A549 (cell line): ENCODE measurements around the gene HPCA. TPM values are rescaled to one million over a fixed set of nuclear protein-coding genes. Genes with fewer than 3 reads are reported as not detected.

ENCODE experiments used
- ATAC-seq, 2 experiments: fragments of 200-7000 bp in 1 of 2; fragments of >200 bp in 1 of 2; cut with Nextera tagmentation in 1 of 2; cut with Tn5 transposase in 1 of 2; 3 replicates each; pipeline versions ENCODE4 v1.8.0 to v1.9.1; 2018 to 2020; ENCODE audit warnings: mild to moderate bottlenecking in 1 of 2, moderate library complexity in 1 of 2
- CTCF ChIA-PET: fragments of 300-600 bp; sonication (Branson Sonifier 250); formaldehyde crosslinking; extraction: SDS; loops from one replicate; lab custom pipeline; 2021; ENCODE audit warnings: antibody characterized with exemption, inconsistent platforms; lab: Yijun Ruan, JAX
- POLR2A ChIA-PET: fragments of 350-600 bp; formaldehyde crosslinking; extraction: SDS; loops from one replicate; lab custom pipeline; 2021; ENCODE audit warnings: antibody characterized with exemption, inconsistent platforms; lab: Yijun Ruan, JAX
- DNase-seq, 2 experiments: peaks; one replicate each; pipeline versions ENCODE4 v3.0.0 to v3.0.0-alpha.2; 2011 to 2016; ENCODE audit warnings: low read depth in 1 of 2, low spot score in 1 of 2
- FAIRE-seq: peaks from 2 replicates; lab custom pipeline; 2011; peaks lifted over from hg19 to GRCh38; lab: Jason Lieb, UNC
- H3K27ac ChIP-seq, 2 experiments: fragments of >200 bp; sonication (Bioruptor Twin); formaldehyde crosslinking; 3 replicates each; pipeline ENCODE4 v1.5.1; 2016 to 2017
- H3K4me1 ChIP-seq: fragments of >200 bp; sonication (Bioruptor Twin); formaldehyde crosslinking; 3 replicates; pipeline ENCODE4 v1.6.1; 2016
- H3K4me2 ChIP-seq: fragments of >200 bp; sonication (Bioruptor Twin); formaldehyde crosslinking; 3 replicates; pipeline ENCODE4 v1.6.1; 2016
- H3K4me3 ChIP-seq: fragments of >200 bp; sonication (Bioruptor Twin); formaldehyde crosslinking; 3 replicates; pipeline ENCODE4 v1.5.1; 2016
- H3K9me3 ChIP-seq: fragments of >200 bp; sonication (Bioruptor Twin); formaldehyde crosslinking; 3 replicates; pipeline ENCODE4 v1.6.1; 2016
- BCL3 ChIP-seq: fragments of >200 bp; sonication (Bioruptor Twin); formaldehyde crosslinking; IDR thresholded peaks from 3 replicates; pipeline ENCODE4 v1.6.1; 2016
- BHLHE40 ChIP-seq: IDR thresholded peaks from 2 replicates; pipeline ENCODE4 v1.6.1; 2012; ENCODE audit warnings: low read depth, low read length, inconsistent platforms
- CBX2 ChIP-seq: fragments of 200-600 bp; sonication (generic); IDR thresholded peaks from 2 replicates; pipeline ENCODE4 v1.6.1; 2016; ENCODE audit warnings: low read depth, mild to moderate bottlenecking, borderline replicate concordance
- CBX8 ChIP-seq: fragments of 200-600 bp; sonication (generic); IDR thresholded peaks from 2 replicates; pipeline ENCODE4 v1.6.1; 2016
- ESRRA ChIP-seq: fragments of 150-350 bp; IDR thresholded peaks from 2 replicates; pipeline ENCODE4 v1.6.1; 2014; ENCODE audit warnings: mild to moderate bottlenecking, low read length, borderline replicate concordance
- FOXS1 ChIP-seq: fragments of 250-450 bp; sonication (Bioruptor Pico); IDR thresholded peaks from 2 replicates; pipeline ENCODE4 v1.5.0; 2020; ENCODE audit warnings: mild to moderate bottlenecking, moderate library complexity
- GATA3 ChIP-seq: IDR thresholded peaks from 2 replicates; pipeline ENCODE4 v1.6.1; 2012; ENCODE audit warnings: borderline replicate concordance
- HES2 ChIP-seq: fragments of >200 bp; sonication (Bioruptor Twin); formaldehyde crosslinking; IDR thresholded peaks from 2 replicates; pipeline ENCODE4 v1.6.1; 2016
- HEYL ChIP-seq: fragments of 250-450 bp; sonication (Bioruptor Pico); IDR thresholded peaks from 2 replicates; pipeline ENCODE4 v1.8.0; 2021; ENCODE audit warnings: mild to moderate bottlenecking, moderate library complexity
- HMGXB4 ChIP-seq: fragments of 250-450 bp; sonication (Bioruptor Pico); IDR thresholded peaks from 2 replicates; pipeline ENCODE4 v1.5.0; 2021; ENCODE audit warnings: mild to moderate bottlenecking, moderate library complexity, borderline replicate concordance
- HOXB13 ChIP-seq: fragments of 250-450 bp; sonication (Bioruptor Pico); IDR thresholded peaks from 2 replicates; pipeline ENCODE4 v1.5.0; 2020; ENCODE audit warnings: low read depth, mild to moderate bottlenecking, moderate library complexity
- HOXB5 ChIP-seq: fragments of 250-450 bp; sonication (Bioruptor Pico); IDR thresholded peaks from 2 replicates; pipeline ENCODE4 v1.5.0; 2020; ENCODE audit warnings: mild to moderate bottlenecking, moderate library complexity
- KDM1A ChIP-seq: fragments of 200-600 bp; sonication (generic); IDR thresholded peaks from 2 replicates; pipeline ENCODE4 v1.6.1; 2016; ENCODE audit warnings: low read depth, mild to moderate bottlenecking
- KDM5A ChIP-seq: fragments of 200-600 bp; sonication (generic); IDR thresholded peaks from 2 replicates; pipeline ENCODE4 v1.6.1; 2016; ENCODE audit warnings: antibody characterized with exemption, mild to moderate bottlenecking
- MAFK ChIP-seq: fragments of 450-650 bp; IDR thresholded peaks from 2 replicates; pipeline ENCODE4 v1.6.1; 2014; ENCODE audit not compliant: partially characterized antibody
- MYC ChIP-seq: IDR thresholded peaks from 2 replicates; pipeline ENCODE4 v1.6.1; 2012; ENCODE audit warnings: mild to moderate bottlenecking, inconsistent platforms, low read length, improper control_type of control experiment, borderline replicate concordance
- NFE2L2 ChIP-seq: fragments of 150-350 bp; conservative IDR thresholded peaks from 2 replicates; pipeline ENCODE4 v1.6.1; 2014; ENCODE audit warnings: low read length
- NR3C1 ChIP-seq: fragments of >200 bp; sonication (Bioruptor Twin); formaldehyde crosslinking; IDR thresholded peaks from 3 replicates; pipeline ENCODE4 v1.6.1; 2017
- PHF8 ChIP-seq: fragments of 200-600 bp; sonication (generic); IDR thresholded peaks from 2 replicates; pipeline ENCODE4 v1.6.1; 2016; ENCODE audit warnings: low read depth, mild to moderate bottlenecking, antibody characterized with exemption, moderate library complexity, borderline replicate concordance
- POLR2A ChIP-seq: IDR thresholded peaks from 2 replicates; pipeline ENCODE4 v1.6.1; 2012; ENCODE audit warnings: mild to moderate bottlenecking, low read length
- RAD21 ChIP-seq, 2 experiments: fragments of >200 bp in 1 of 2; sonication (Bioruptor Twin) in 1 of 2; formaldehyde crosslinking in 1 of 2; IDR thresholded peaks in 1 of 2; conservative IDR thresholded peaks in 1 of 2; 2 replicates in 1 of 2; 3 replicates in 1 of 2; pipeline ENCODE4 v1.6.1; 2012 to 2018; ENCODE audit warnings: inconsistent platforms in 1 of 2
- RARB ChIP-seq: fragments of 250-450 bp; sonication (Bioruptor Pico); IDR thresholded peaks from 2 replicates; pipeline ENCODE4 v1.8.0; 2021; ENCODE audit warnings: mild to moderate bottlenecking, moderate library complexity
- RCOR1 ChIP-seq: fragments of 150-350 bp; IDR thresholded peaks from 2 replicates; pipeline ENCODE4 v1.6.1; 2014; ENCODE audit warnings: antibody characterized with exemption, low read length, low read depth
- REST ChIP-seq: fragments of 200-600 bp; sonication (generic); IDR thresholded peaks from 2 replicates; pipeline ENCODE4 v1.6.1; 2016; ENCODE audit warnings: antibody characterized with exemption, mild to moderate bottlenecking, moderate library complexity
- ZFP36 ChIP-seq: fragments of 450-650 bp; IDR thresholded peaks from 2 replicates; pipeline ENCODE4 v1.6.1; 2014; ENCODE audit warnings: borderline replicate concordance; ENCODE audit not compliant: partially characterized antibody
- WGBS: methylation state at CpG from one replicate; pipeline ENCODE4 v1.1.6; 2017; ENCODE audit errors: missing lambda C conversion rate; 5-methylcytosine and 5-hydroxymethylcytosine counted together
- polyA plus RNA-seq, 4 experiments: library from polyadenylated mRNA; depleted of rRNA in 3 of 4; stranded (reverse); fragments of >200 nt; fragmentation: RNase III in 1 of 4; extraction: RNeasy Plus Mini Kit Qiagen cat#74134 plus additional on column Dnase treatment in 1 of 4; gene quantifications; 2 replicates in 3 of 4; 3 replicates in 1 of 4; pipeline ENCODE4 v1.2.3, GENCODE V29; 2011 to 2017

HPCA gene
- polyA plus RNA-seq, 2 of the 4 experiments (the other 2 are of a cell fraction) = 0.21 to 0.34 TPM

GRCh38 chr1:32920833-32921232 is 34.5 kb downstream of the HPCA start:
- H3K27ac ChIP-seq = no peak overlapping the region
- H3K9me3 ChIP-seq = no peaks in the 10 kb centered on the region
- FAIRE-seq (no peak), ATAC-seq (no peak), DNase-seq (no peak)
- 93% methylated on average over 6 of the region's 7 CpGs for WGBS
- no peak overlapping the region for H3K4me3 ChIP-seq
- no peak for TF ChIP-seq MYC
- TF ChIP-seq RARB = no peak
- TF ChIP-seq NFE2L2 = no peak
- no peak for TF ChIP-seq HOXB13 (CRISPR knock-in tag)
- no peak for TF ChIP-seq RCOR1
- TF ChIP-seq KDM5A = no peak
- TF ChIP-seq CBX8 = no peak
- TF ChIP-seq PHF8 = no peak
- no peak for TF ChIP-seq ZFP36
- TF ChIP-seq, all 56 proteins: peak for 0
- ChIA-PET CTCF (interaction anchor here (1.2 to 4.9 kb wide), 2 partner anchors 13 to 49 kb away, joined by 4 to 30 read pairs; no protein-coding TSS in a partner anchor), POLR2A (no interaction called here)
- Histone ChIP-seq H3K4me2 (no peak overlapping the region), H3K4me1 (no peaks in the 10 kb centered on the region)

- Histone ChIP-seq H3K4me1 (no peaks in the 10 kb centered on the region), H3K4me3 (no peak overlapping the region), H3K27ac (0 out of 6 replicates have a peak overlapping the region, but pooled peaks of 1 of the 2 experiments have one; percentile 21), H3K4me2 (no peak overlapping the region)
- no peak for FAIRE-seq
- DNase-seq = no peak
- ATAC-seq = peak in 1 of 2 experiments; percentile 54; a peak in 3 of 6 replicates
- 49% methylated on average over 7 of the region's 31 CpGs for WGBS
- CTCF ChIA-PET = interaction anchor here (0.7 kb wide), 1 partner anchor 93 kb away, joined by 3 read pairs; no protein-coding TSS in a partner anchor
- no peak for TF ChIP-seq BCL3
- TF ChIP-seq KDM1A = no peak
- no peak for TF ChIP-seq POLR2A
- no peak for TF ChIP-seq ESRRA
- TF ChIP-seq BHLHE40 = no peak
- TF ChIP-seq HES2 = no peak
- no peak for TF ChIP-seq KDM5A
- TF ChIP-seq HOXB13 (CRISPR knock-in tag) = no peak
- TF ChIP-seq NR3C1 = no peak
- no peak for TF ChIP-seq HOXB5 (CRISPR knock-in tag)
- TF ChIP-seq CBX8 = no peak
- TF ChIP-seq, all 56 proteins: peak for 0
- H3K9me3 ChIP-seq = no peaks in the 10 kb centered on the region
- POLR2A ChIA-PET = no interaction called here
These were observed 38.6 kb downstream of the HPCA start for GRCh38 chr1:32924881-32925344.

GRCh38 chr1:32925403-32926162 is 39.3 kb downstream of the HPCA start:
- ChIA-PET CTCF (interaction anchor here (0.7 kb wide), 1 partner anchor 94 kb away, joined by 3 read pairs; no protein-coding TSS in a partner anchor), POLR2A (no interaction called here)
- Histone ChIP-seq H3K27ac (no peak overlapping the region), H3K9me3 (no peaks in the 10 kb centered on the region), H3K4me2 (no peak overlapping the region), H3K4me3 (no peak overlapping the region), H3K4me1 (no peaks in the 10 kb centered on the region)
- DNase-seq (no peak), ATAC-seq (no peak), FAIRE-seq (no peak)
- WGBS = 88% methylated on average over 22 of the region's 24 CpGs
- no peak for TF ChIP-seq HEYL (CRISPR knock-in tag)
- no peak for TF ChIP-seq BCL3
- no peak for TF ChIP-seq MYC
- no peak for TF ChIP-seq CBX2
- TF ChIP-seq REST = no peak
- TF ChIP-seq FOXS1 (CRISPR knock-in tag) = no peak
- TF ChIP-seq HMGXB4 (CRISPR knock-in tag) = no peak
- no peak for TF ChIP-seq GATA3
- no peak for TF ChIP-seq RAD21 (conservative IDR thresholded peaks at IDR 0.05 in 1 of 2, IDR thresholded peaks at IDR 0.05 in 1 of 2)
- TF ChIP-seq POLR2A = no peak
- no peak for TF ChIP-seq MAFK
